Measurements from ENCODE around the gene PFDN5. TPM values are rescaled to one million over a fixed set of nuclear protein-coding genes. Genes with fewer than 3 reads are reported as not detected.

Gene PFDN5
- total and polyA plus RNA-seq, 5 donors from 2014 or later: 506 to 1,800 (median 1,410) TPM

GRCh38 chr12:53332744-53333143 lies 37.4 kb downstream of the PFDN5 start:
- peaks cover 10% of the 10 kb centered on the region for H3K27me3 ChIP-seq (ENCODE audit: control insufficient read depth, insufficient read depth, low read length)
- peaks cover 40% of the 10 kb centered on the region for H3K27me3 Mint-ChIP-seq
- H3K36me3 Mint-ChIP-seq: no peaks in the 10 kb centered on the region
- no peak overlapping the region for H3K27ac Mint-ChIP-seq
- no peak overlapping the region for H3K27ac ChIP-seq (ENCODE audit: insufficient read depth, low read length, poor library complexity, severe bottlenecking)
- H3K36me3 ChIP-seq (ENCODE audit: control insufficient read depth, insufficient read depth, low read length): no peaks in the 10 kb centered on the region
- DNase-seq (no peak), ATAC-seq (ENCODE audit: low read depth in 2 of 2) (no peak)
- peaks cover under 1 to 6% (median 3%) of the 10 kb centered on the region in 4 donors for H3K4me1 Mint-ChIP-seq
- no peak overlapping the region for H3K4me3 ChIP-seq (ENCODE audit: low read depth, low read length)
- H3K9me3 ChIP-seq (ENCODE audit: control insufficient read depth in 2 of 2, low read length in 2 of 2): no peaks in the 10 kb centered on the region
- H3K4me1 ChIP-seq (ENCODE audit: control insufficient read depth, insufficient read depth, low read length, poor library complexity, severe bottlenecking): no peaks in the 10 kb centered on the region
- H3K9me3 Mint-ChIP-seq: peaks cover 0 to 2% (median 0%) of the 10 kb centered on the region in 7 donors
- no peak overlapping the region for H3K4me3 Mint-ChIP-seq

- H3K36me3 ChIP-seq (ENCODE audit: control insufficient read depth, insufficient read depth, low read length): no peaks in the 10 kb centered on the region
- H3K4me1 ChIP-seq (ENCODE audit: control insufficient read depth, insufficient read depth, low read length, poor library complexity, severe bottlenecking): no peaks in the 10 kb centered on the region
- H3K4me1 Mint-ChIP-seq: peaks cover 5 to 8% (median 6%) of the 10 kb centered on the region in 4 donors
- peaks cover 45% of the 10 kb centered on the region for H3K27me3 Mint-ChIP-seq
- H3K4me3 Mint-ChIP-seq: no peak overlapping the region
- no peak for DNase-seq
- no peak overlapping the region for H3K4me3 ChIP-seq (ENCODE audit: low read depth, low read length)
- H3K9me3 ChIP-seq (ENCODE audit: control insufficient read depth in 2 of 2, low read length in 2 of 2): no peaks in the 10 kb centered on the region
- ATAC-seq (ENCODE audit: low read depth in 2 of 2): no peak
- peak overlapping the region in 1 of 3 donors; percentile 48 for H3K27ac Mint-ChIP-seq
- no peak overlapping the region for H3K27ac ChIP-seq (ENCODE audit: insufficient read depth, low read length, poor library complexity, severe bottlenecking)
- no peaks in the 10 kb centered on the region for H3K36me3 Mint-ChIP-seq
- peaks cover 0 to 2% (median 0%) of the 10 kb centered on the region in 7 donors for H3K9me3 Mint-ChIP-seq
- H3K27me3 ChIP-seq (ENCODE audit: control insufficient read depth, insufficient read depth, low read length): peaks cover 10% of the 10 kb centered on the region
Observed at GRCh38 chr12:53333289-53333688, 37.9 kb downstream of the PFDN5 start.

- no peak overlapping the region for H3K27ac ChIP-seq (ENCODE audit: insufficient read depth, low read length, poor library complexity, severe bottlenecking)
- peaks cover 49% of the 10 kb centered on the region for H3K27me3 Mint-ChIP-seq
- ATAC-seq (ENCODE audit: low read depth in 2 of 2): no peak
Observed at GRCh38 chr12:53333845-53334244, 38.5 kb downstream of the PFDN5 start.

GRCh38 chr12:53334822-53335221 lies 39.5 kb downstream of the PFDN5 start:
- Histone ChIP-seq H3K9me3 (ENCODE audit: control insufficient read depth in 2 of 2, low read length in 2 of 2) (no peaks in the 10 kb centered on the region), H3K4me3 (ENCODE audit: low read depth, low read length) (no peak overlapping the region), H3K36me3 (ENCODE audit: control insufficient read depth, insufficient read depth, low read length) (no peaks in the 10 kb centered on the region), H3K27ac (ENCODE audit: insufficient read depth, low read length, poor library complexity, severe bottlenecking) (no peak overlapping the region), H3K4me1 (ENCODE audit: control insufficient read depth, insufficient read depth, low read length, poor library complexity, severe bottlenecking) (no peaks in the 10 kb centered on the region), H3K27me3 (ENCODE audit: control insufficient read depth, insufficient read depth, low read length) (peaks cover 14% of the 10 kb centered on the region)
- ATAC-seq (ENCODE audit: low read depth in 2 of 2) (no peak), DNase-seq (no peak)
- no peak overlapping the region for H3K27ac Mint-ChIP-seq
- H3K36me3 Mint-ChIP-seq: no peaks in the 10 kb centered on the region
- no peak overlapping the region for H3K4me3 Mint-ChIP-seq
- H3K4me1 Mint-ChIP-seq: peaks cover 5 to 9% (median 7%) of the 10 kb centered on the region in 4 donors
- H3K27me3 Mint-ChIP-seq: peaks cover 49% of the 10 kb centered on the region
- no peaks in the 10 kb centered on the region for H3K9me3 Mint-ChIP-seq

More at GRCh38 chr12:53333845-53334244, 38.5 kb downstream of the PFDN5 start:
- Histone ChIP-seq H3K27me3 (ENCODE audit: control insufficient read depth, insufficient read depth, low read length) (peaks cover 12% of the 10 kb centered on the region), H3K9me3 (ENCODE audit: control insufficient read depth in 2 of 2, low read length in 2 of 2) (no peaks in the 10 kb centered on the region), H3K4me1 (ENCODE audit: control insufficient read depth, insufficient read depth, low read length, poor library complexity, severe bottlenecking) (no peaks in the 10 kb centered on the region), H3K4me3 (ENCODE audit: low read depth, low read length) (no peak overlapping the region), H3K36me3 (ENCODE audit: control insufficient read depth, insufficient read depth, low read length) (no peaks in the 10 kb centered on the region)
- no peaks in the 10 kb centered on the region for H3K36me3 Mint-ChIP-seq
- DNase-seq: no peak
- peaks cover 0 to 2% (median 0%) of the 10 kb centered on the region in 7 donors for H3K9me3 Mint-ChIP-seq
- no peak overlapping the region for H3K4me3 Mint-ChIP-seq
- H3K4me1 Mint-ChIP-seq: peaks cover 5 to 9% (median 7%) of the 10 kb centered on the region in 4 donors
- no peak overlapping the region for H3K27ac Mint-ChIP-seq

- Mint-ChIP-seq H3K9me3 (no peaks in the 10 kb centered on the region), H3K27me3 (peaks cover 56% of the 10 kb centered on the region), H3K4me3 (no peak within 1 kb of the TSS), H3K4me1 (peaks cover 5 to 9% (median 7%) of the 10 kb centered on the region in 4 donors), H3K36me3 (no peaks in the 10 kb centered on the region), H3K27ac (no peak within 1 kb of the TSS)
- Histone ChIP-seq H3K4me3 (ENCODE audit: low read depth, low read length) (no peak within 1 kb of the TSS), H3K27me3 (ENCODE audit: control insufficient read depth, insufficient read depth, low read length) (peaks cover 15% of the 10 kb centered on the region), H3K9me3 (ENCODE audit: control insufficient read depth in 2 of 2, low read length in 2 of 2) (no peaks in the 10 kb centered on the region), H3K36me3 (ENCODE audit: control insufficient read depth, insufficient read depth, low read length) (no peaks in the 10 kb centered on the region), H3K4me1 (ENCODE audit: control insufficient read depth, insufficient read depth, low read length, poor library complexity, severe bottlenecking) (no peaks in the 10 kb centered on the region), H3K27ac (ENCODE audit: insufficient read depth, low read length, poor library complexity, severe bottlenecking) (no peak within 1 kb of the TSS)
- DNase-seq: no peak
- ATAC-seq (ENCODE audit: low read depth in 2 of 2): no peak
Observed at GRCh38 chr12:53336181-53336681, 40.9 kb downstream of the PFDN5 start, which contains the start of gene SP7. Gene SP7 (minus strand): TSS chr12:53336354. CDS start chr12:53335646, 708 bp downstream.

- DNase-seq (no peak), ATAC-seq (ENCODE audit: low read depth in 2 of 2) (no peak)
- Mint-ChIP-seq H3K4me3 (peak overlapping the region in 2 of 4 donors; percentile 53 to 60), H3K27ac (no peak overlapping the region), H3K36me3 (no peaks in the 10 kb centered on the region), H3K27me3 (peaks cover 51% of the 10 kb centered on the region), H3K9me3 (no peaks in the 10 kb centered on the region), H3K4me1 (peaks cover 5 to 9% (median 7%) of the 10 kb centered on the region in 4 donors)
- Histone ChIP-seq H3K4me1 (ENCODE audit: control insufficient read depth, insufficient read depth, low read length, poor library complexity, severe bottlenecking) (no peaks in the 10 kb centered on the region), H3K9me3 (ENCODE audit: control insufficient read depth in 2 of 2, low read length in 2 of 2) (no peaks in the 10 kb centered on the region), H3K4me3 (ENCODE audit: low read depth, low read length) (no peak overlapping the region), H3K36me3 (ENCODE audit: control insufficient read depth, insufficient read depth, low read length) (no peaks in the 10 kb centered on the region), H3K27ac (ENCODE audit: insufficient read depth, low read length, poor library complexity, severe bottlenecking) (no peak overlapping the region), H3K27me3 (ENCODE audit: control insufficient read depth, insufficient read depth, low read length) (peaks cover 15% of the 10 kb centered on the region)
Observed at GRCh38 chr12:53338017-53338416, 42.7 kb downstream of the PFDN5 start.

- no peak overlapping the region for H3K4me3 ChIP-seq (ENCODE audit: low read depth, low read length)
- no peak overlapping the region for H3K27ac ChIP-seq (ENCODE audit: insufficient read depth, low read length, poor library complexity, severe bottlenecking)
- DNase-seq (no peak), ATAC-seq (ENCODE audit: low read depth in 2 of 2) (no peak)
- Mint-ChIP-seq H3K4me3 (no peak overlapping the region), H3K9me3 (no peaks in the 10 kb centered on the region), H3K36me3 (no peaks in the 10 kb centered on the region), H3K27me3 (peaks cover 42% of the 10 kb centered on the region), H3K4me1 (peaks cover 5 to 17% (median 12%) of the 10 kb centered on the region in 4 donors), H3K27ac (no peak overlapping the region)
- no peaks in the 10 kb centered on the region for H3K4me1 ChIP-seq (ENCODE audit: control insufficient read depth, insufficient read depth, low read length, poor library complexity, severe bottlenecking)
- peaks cover 15% of the 10 kb centered on the region for H3K27me3 ChIP-seq (ENCODE audit: control insufficient read depth, insufficient read depth, low read length)
- H3K9me3 ChIP-seq (ENCODE audit: control insufficient read depth in 2 of 2, low read length in 2 of 2): no peaks in the 10 kb centered on the region
- no peaks in the 10 kb centered on the region for H3K36me3 ChIP-seq (ENCODE audit: control insufficient read depth, insufficient read depth, low read length)
Observed at GRCh38 chr12:53338916-53339315, 43.6 kb downstream of the PFDN5 start.

GRCh38 chr12:53340398-53340797 lies 45.1 kb downstream of the PFDN5 start:
- no peak for ATAC-seq (ENCODE audit: low read depth in 2 of 2)
- Mint-ChIP-seq H3K4me3 (peak overlapping the region in 1 of 4 donors; percentile 32), H3K27ac (no peak overlapping the region), H3K27me3 (peaks cover 34% of the 10 kb centered on the region), H3K36me3 (no peaks in the 10 kb centered on the region), H3K9me3 (no peaks in the 10 kb centered on the region), H3K4me1 (peaks cover 5 to 25% (median 17%) of the 10 kb centered on the region in 4 donors)
- no peaks in the 10 kb centered on the region for H3K9me3 ChIP-seq (ENCODE audit: control insufficient read depth in 2 of 2, low read length in 2 of 2)
- peaks cover 12% of the 10 kb centered on the region for H3K4me1 ChIP-seq (ENCODE audit: control insufficient read depth, insufficient read depth, low read length, poor library complexity, severe bottlenecking)
- H3K27ac ChIP-seq (ENCODE audit: insufficient read depth, low read length, poor library complexity, severe bottlenecking): no peak overlapping the region
- no peak for DNase-seq
- no peak overlapping the region for H3K4me3 ChIP-seq (ENCODE audit: low read depth, low read length)
- peaks cover 15% of the 10 kb centered on the region for H3K27me3 ChIP-seq (ENCODE audit: control insufficient read depth, insufficient read depth, low read length)
- no peaks in the 10 kb centered on the region for H3K36me3 ChIP-seq (ENCODE audit: control insufficient read depth, insufficient read depth, low read length)
